ENCODE results near the gene GNS.

Gene GNS

GRCh38 chr12:64752032-64752431, 7.2 kb downstream of the GNS start:
- ATAC-seq, result no peak
- peaks cover 53% of the 10 kb centered on the region for H3K36me3 Mint-ChIP-seq

GRCh38 chr12:64749461-64750200, 9.6 kb downstream of the GNS start:
- DNase-seq (ENCODE audit: low spot score in 2 of 2), result no peak
- no peak overlapping the region for H3K4me3 Mint-ChIP-seq
- H3K27ac Mint-ChIP-seq, result no peak overlapping the region
- H3K4me1 Mint-ChIP-seq, result peaks cover 7% of the 10 kb centered on the region
- no peaks in the 10 kb centered on the region for H3K9me3 Mint-ChIP-seq
- peaks cover 74% of the 10 kb centered on the region for H3K36me3 Mint-ChIP-seq
- ATAC-seq, result no peak

More at GRCh38 chr12:64752032-64752431, 7.2 kb downstream of the GNS start:
- Mint-ChIP-seq H3K9me3 (no peaks in the 10 kb centered on the region), H3K27ac (no peak overlapping the region), H3K4me1 (peaks cover 14% of the 10 kb centered on the region), H3K4me3 (no peak overlapping the region)
- no peak for DNase-seq (ENCODE audit: low spot score in 2 of 2)

- DNase-seq (ENCODE audit: low spot score in 2 of 2), result no peak
- Mint-ChIP-seq H3K4me3 (no peak overlapping the region), H3K36me3 (peaks cover 85% of the 10 kb centered on the region), H3K4me1 (no peaks in the 10 kb centered on the region), H3K9me3 (no peaks in the 10 kb centered on the region), H3K27ac (no peak overlapping the region)
- no peak for ATAC-seq
Observed at GRCh38 chr12:64747695-64748094, 11.5 kb downstream of the GNS start.

DNA sequence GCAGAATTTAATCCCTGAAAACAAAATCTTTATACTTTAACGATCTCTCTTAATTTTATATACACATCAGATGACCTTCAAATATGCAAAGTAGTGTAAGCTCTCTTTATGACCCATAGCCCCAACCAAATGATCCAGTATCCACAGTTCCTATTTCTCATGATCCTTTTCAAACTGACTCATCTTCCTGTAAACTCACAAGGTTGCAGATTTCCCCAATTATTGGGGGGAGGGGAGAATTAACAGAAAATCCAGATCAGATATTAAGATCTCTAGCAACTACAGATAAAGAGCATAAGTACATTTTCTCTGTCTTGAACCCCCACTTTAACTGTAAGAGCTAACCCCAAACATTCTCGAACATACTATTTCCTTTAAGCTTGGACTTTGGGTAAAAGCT, 12.5 kb downstream of the GNS start:
- Mint-ChIP-seq H3K4me1 (no peaks in the 10 kb centered on the region), H3K9me3 (no peaks in the 10 kb centered on the region), H3K36me3 (peaks cover 83% of the 10 kb centered on the region), H3K4me3 (no peak overlapping the region), H3K27ac (no peak overlapping the region)
- no peak for DNase-seq (ENCODE audit: low spot score in 2 of 2)
- no peak for ATAC-seq

DNA sequence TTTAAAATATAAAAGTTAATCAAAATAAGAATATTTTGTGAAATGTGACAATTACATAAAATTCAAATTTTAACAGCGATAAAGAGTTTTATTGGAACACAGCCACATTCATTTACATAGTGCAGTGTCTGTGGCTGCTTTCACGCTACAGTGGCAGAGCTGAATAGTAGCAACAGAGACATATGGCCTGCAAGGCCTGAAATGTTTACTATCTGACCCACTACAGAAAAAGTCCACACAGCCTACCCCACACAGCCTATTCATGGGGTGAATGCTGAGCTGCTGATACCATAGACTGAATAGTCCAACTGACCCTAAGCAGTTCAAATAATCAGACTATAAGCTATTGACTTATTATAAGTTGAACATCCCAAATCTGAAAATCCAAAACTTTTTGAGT, 13.2 kb downstream of the GNS start:
- no peak overlapping the region for H3K4me3 Mint-ChIP-seq
- peaks cover 83% of the 10 kb centered on the region for H3K36me3 Mint-ChIP-seq
- DNase-seq (ENCODE audit: low spot score in 2 of 2) (no peak), ATAC-seq (no peak)
- H3K4me1 Mint-ChIP-seq, result no peaks in the 10 kb centered on the region
- H3K9me3 Mint-ChIP-seq, result no peaks in the 10 kb centered on the region
- no peak overlapping the region for H3K27ac Mint-ChIP-seq

DNA sequence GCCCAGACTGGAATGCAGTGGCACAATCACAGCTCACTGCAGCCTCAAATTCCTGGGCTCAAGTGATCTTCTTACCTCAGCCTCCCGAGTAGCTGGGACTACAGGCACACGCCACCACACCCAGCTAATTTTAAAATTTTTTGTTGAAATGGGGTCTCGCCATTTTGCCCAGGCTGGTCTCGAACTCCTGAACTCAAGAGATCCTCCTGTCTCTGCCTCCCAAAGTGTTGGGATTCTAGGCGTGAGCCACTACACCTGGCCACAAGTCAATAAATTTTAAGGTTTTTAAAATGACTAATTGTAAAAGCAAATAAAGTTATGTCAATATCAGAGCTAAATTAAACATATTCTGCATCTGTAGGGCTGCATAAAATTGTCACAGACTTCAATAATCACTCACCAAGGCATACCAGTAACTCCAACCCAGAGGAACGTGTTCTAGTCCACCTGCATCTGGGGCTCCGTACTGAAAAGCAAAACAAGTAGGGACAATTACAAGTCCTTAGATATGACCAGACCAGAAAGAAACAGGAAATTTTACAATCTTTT, 13.9 kb downstream of the GNS start:
- Mint-ChIP-seq H3K4me1 (no peaks in the 10 kb centered on the region), H3K4me3 (no peak overlapping the region), H3K36me3 (peaks cover 83% of the 10 kb centered on the region), H3K9me3 (no peaks in the 10 kb centered on the region), H3K27ac (peak overlapping the region; percentile 64)
- ATAC-seq (no peak), DNase-seq (ENCODE audit: low spot score in 2 of 2) (no peak)

GRCh38 chr12:64744422-64745258, 14.6 kb downstream of the GNS start:
- ATAC-seq (no peak), DNase-seq (ENCODE audit: low spot score in 2 of 2) (no peak)
- no peaks in the 10 kb centered on the region for H3K9me3 Mint-ChIP-seq
- peak overlapping the region; percentile 0 for H3K27ac Mint-ChIP-seq
- peaks cover 83% of the 10 kb centered on the region for H3K36me3 Mint-ChIP-seq
- H3K4me1 Mint-ChIP-seq, result no peaks in the 10 kb centered on the region
- H3K4me3 Mint-ChIP-seq, result no peak overlapping the region

GRCh38 chr12:64743206-64743605, 16.0 kb downstream of the GNS start:
- H3K36me3 Mint-ChIP-seq, result peaks cover 86% of the 10 kb centered on the region
- no peak for DNase-seq (ENCODE audit: low spot score in 2 of 2)
- no peaks in the 10 kb centered on the region for H3K9me3 Mint-ChIP-seq
- no peak for ATAC-seq
- no peak overlapping the region for H3K27ac Mint-ChIP-seq
- no peaks in the 10 kb centered on the region for H3K4me1 Mint-ChIP-seq
- H3K4me3 Mint-ChIP-seq, result no peak overlapping the region

- Mint-ChIP-seq H3K9me3 (no peaks in the 10 kb centered on the region), H3K4me1 (peaks cover 5% of the 10 kb centered on the region), H3K4me3 (no peak overlapping the region), H3K36me3 (peaks cover 86% of the 10 kb centered on the region), H3K27ac (no peak overlapping the region)
- ATAC-seq (no peak), DNase-seq (ENCODE audit: low spot score in 2 of 2) (no peak)
Observed at GRCh38 chr12:64742416-64742815, 16.8 kb downstream of the GNS start.

DNA sequence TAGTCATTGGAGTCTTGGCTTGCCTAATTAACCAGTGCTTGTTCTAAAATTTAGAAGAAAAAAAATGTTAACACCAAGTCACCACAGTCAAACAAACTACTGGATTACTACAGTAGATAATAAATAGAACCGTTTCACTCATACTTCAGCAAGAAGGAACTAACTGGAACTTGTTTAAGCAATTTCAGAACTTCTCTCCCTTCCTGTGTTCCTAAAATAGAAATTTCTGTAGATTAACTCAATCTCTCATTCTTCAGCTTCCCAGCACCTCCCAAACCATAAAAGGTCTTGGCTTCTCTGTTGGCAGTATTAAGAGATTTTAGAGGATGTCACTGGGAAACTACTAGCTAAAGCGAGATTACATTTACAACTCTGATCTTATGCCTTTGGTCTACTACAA, 18.6 kb downstream of the GNS start:
- no peak overlapping the region for H3K4me3 Mint-ChIP-seq
- ATAC-seq (no peak), DNase-seq (ENCODE audit: low spot score in 2 of 2) (no peak)
- peak overlapping the region; percentile 56 for H3K27ac Mint-ChIP-seq
- no peaks in the 10 kb centered on the region for H3K9me3 Mint-ChIP-seq
- peaks cover 9% of the 10 kb centered on the region for H3K4me1 Mint-ChIP-seq
- H3K36me3 Mint-ChIP-seq, result peaks cover 89% of the 10 kb centered on the region

GRCh38 chr12:64739778-64740177, 19.4 kb downstream of the GNS start:
- H3K4me3 Mint-ChIP-seq, result no peak overlapping the region
- peaks cover 83% of the 10 kb centered on the region for H3K36me3 Mint-ChIP-seq
- no peaks in the 10 kb centered on the region for H3K9me3 Mint-ChIP-seq
- no peak overlapping the region for H3K27ac Mint-ChIP-seq
- DNase-seq (ENCODE audit: low spot score in 2 of 2), result no peak
- H3K4me1 Mint-ChIP-seq, result peaks cover 9% of the 10 kb centered on the region
- no peak for ATAC-seq

- ATAC-seq (peak; percentile 70), DNase-seq (ENCODE audit: low spot score in 2 of 2) (no peak)
- Mint-ChIP-seq H3K4me1 (peaks cover 9% of the 10 kb centered on the region), H3K27ac (peak overlapping the region; percentile 54), H3K36me3 (peaks cover 80% of the 10 kb centered on the region), H3K4me3 (no peak overlapping the region), H3K9me3 (no peaks in the 10 kb centered on the region)
Observed at GRCh38 chr12:64737539-64737938, 21.7 kb downstream of the GNS start.

- ATAC-seq, result no peak
- Mint-ChIP-seq H3K4me1 (peaks cover 9% of the 10 kb centered on the region), H3K9me3 (no peaks in the 10 kb centered on the region), H3K36me3 (peaks cover 73% of the 10 kb centered on the region), H3K4me3 (no peak overlapping the region), H3K27ac (no peak overlapping the region)
- DNase-seq (ENCODE audit: low spot score in 2 of 2), result no peak
Observed at GRCh38 chr12:64736771-64737170, 22.4 kb downstream of the GNS start.

DNA sequence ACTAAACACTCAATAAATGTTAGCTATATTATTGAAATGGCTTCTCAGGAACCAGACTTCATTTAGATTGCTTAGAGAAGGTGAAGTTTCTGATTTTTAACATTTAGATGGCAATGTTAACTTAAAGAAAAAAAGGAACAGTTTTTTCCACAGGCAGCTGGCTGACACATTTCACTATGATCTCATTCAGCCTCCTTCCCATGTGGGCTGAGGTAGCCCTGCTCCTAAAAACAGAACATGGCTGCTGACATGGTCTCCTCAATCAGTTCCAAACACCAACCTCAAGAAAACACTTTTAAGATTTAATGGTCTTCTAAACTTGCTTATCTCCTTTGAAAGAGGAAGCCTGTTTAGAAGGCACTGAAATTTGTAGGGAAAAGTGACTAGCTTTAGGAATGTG, 23.8 kb downstream of the GNS start:
- peaks cover 70% of the 10 kb centered on the region for H3K36me3 Mint-ChIP-seq
- peaks cover 21% of the 10 kb centered on the region for H3K4me1 Mint-ChIP-seq
- no peak for ATAC-seq
- H3K9me3 Mint-ChIP-seq, result no peaks in the 10 kb centered on the region
- H3K27ac Mint-ChIP-seq, result no peak overlapping the region
- H3K4me3 Mint-ChIP-seq, result no peak overlapping the region
- no peak for DNase-seq (ENCODE audit: low spot score in 2 of 2)

DNA sequence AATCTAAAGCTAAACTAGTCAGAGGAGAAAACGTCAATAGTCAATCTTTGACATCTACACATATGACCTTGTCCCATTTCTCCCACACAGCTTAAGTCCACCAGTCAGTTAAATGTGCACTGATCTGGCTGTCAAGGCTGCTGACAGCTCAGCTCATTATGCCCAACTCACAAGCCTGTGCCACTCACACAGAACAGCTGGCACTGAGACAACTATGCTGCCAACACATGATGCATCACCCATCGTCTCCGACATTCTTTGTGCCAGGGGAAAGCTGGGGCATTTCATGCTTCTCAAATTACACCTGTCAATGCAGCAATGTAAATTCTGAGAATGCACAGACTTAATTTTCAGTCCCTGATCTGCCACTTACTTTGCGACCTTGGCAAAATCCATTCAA, 25.3 kb downstream of the GNS start:
- DNase-seq (ENCODE audit: low spot score in 2 of 2), result no peak
- Mint-ChIP-seq H3K4me1 (peaks cover 27% of the 10 kb centered on the region), H3K4me3 (no peak overlapping the region), H3K36me3 (peaks cover 55% of the 10 kb centered on the region), H3K9me3 (no peaks in the 10 kb centered on the region), H3K27ac (no peak overlapping the region)
- ATAC-seq, result no peak

- no peaks in the 10 kb centered on the region for H3K9me3 Mint-ChIP-seq
- ATAC-seq, result no peak
- DNase-seq (ENCODE audit: low spot score in 2 of 2), result no peak
- peaks cover 43% of the 10 kb centered on the region for H3K36me3 Mint-ChIP-seq
- H3K4me1 Mint-ChIP-seq, result peaks cover 18% of the 10 kb centered on the region
- no peak overlapping the region for H3K4me3 Mint-ChIP-seq
- peak overlapping the region; percentile 95 for H3K27ac Mint-ChIP-seq
Observed at GRCh38 chr12:64731683-64732082, 27.5 kb downstream of the GNS start.
